ENCODE data around the gene AQR. TPM values are rescaled to one million over a fixed set of nuclear protein-coding genes. Genes with fewer than 3 reads are reported as not detected.

AQR gene
- total RNA-seq, 1 experiment from 2014 or later = 26.1 TPM

DNA sequence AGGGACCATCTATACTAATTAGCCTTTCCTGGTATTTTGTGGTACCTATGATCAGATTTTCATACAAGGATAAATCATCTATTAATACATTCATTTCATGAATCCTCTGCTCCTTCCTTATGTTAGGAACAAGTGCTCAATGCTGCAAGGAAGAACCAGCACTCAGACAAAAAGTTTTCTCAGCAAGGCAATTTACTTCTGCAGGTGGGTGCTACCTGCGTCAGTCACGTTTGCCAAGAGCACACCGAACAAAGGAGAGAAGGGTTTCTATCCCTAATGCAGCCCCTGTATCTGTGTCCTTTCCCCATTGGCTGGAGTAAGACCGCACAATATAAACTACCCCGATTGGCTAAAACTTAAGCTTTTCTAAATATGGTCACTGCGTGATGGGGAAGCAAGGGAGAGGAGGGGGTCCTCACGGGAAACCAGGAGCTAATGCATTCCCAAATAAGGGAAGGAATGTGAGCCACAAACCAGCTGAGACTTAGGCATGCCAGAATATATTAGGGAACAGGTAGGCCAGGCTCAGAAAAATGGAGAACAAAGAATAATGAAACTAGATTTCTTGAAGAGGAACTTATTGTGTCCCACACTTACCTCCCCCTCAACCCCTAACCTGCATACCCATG, 76.5 kb downstream of the AQR start:
- Histone ChIP-seq H3K9me2 (replicated peaks; ENCODE audit: low read length) (no peaks in the 10 kb centered on the region), H3K4me1 (ENCODE audit: insufficient read depth, low read length) (no peaks in the 10 kb centered on the region)

DNA sequence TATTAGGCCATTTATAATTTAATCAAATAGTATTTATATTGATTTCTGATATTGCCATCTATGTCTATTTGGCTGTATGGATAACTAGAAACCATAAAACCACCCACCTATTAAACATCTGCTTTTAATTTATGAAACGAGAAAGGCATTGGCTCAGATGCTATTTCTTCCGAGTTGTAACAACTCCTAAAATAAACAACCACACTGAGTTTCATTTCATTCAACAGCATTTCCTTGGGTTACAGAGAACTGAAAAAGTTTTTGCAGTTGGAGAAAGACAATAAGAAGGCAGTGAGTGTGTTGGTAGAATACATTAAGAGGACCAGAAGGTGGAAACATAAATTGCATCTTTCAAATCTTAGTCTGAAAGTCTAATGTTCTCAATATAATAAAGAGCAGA, 79.1 kb downstream of the AQR start:
- TF ChIP-seq EZH2 (IDR thresholded peaks at IDR 0.05; ENCODE audit: low read length, unreplicated experiment) = no peak
- TF ChIP-seq, protein P1, sequence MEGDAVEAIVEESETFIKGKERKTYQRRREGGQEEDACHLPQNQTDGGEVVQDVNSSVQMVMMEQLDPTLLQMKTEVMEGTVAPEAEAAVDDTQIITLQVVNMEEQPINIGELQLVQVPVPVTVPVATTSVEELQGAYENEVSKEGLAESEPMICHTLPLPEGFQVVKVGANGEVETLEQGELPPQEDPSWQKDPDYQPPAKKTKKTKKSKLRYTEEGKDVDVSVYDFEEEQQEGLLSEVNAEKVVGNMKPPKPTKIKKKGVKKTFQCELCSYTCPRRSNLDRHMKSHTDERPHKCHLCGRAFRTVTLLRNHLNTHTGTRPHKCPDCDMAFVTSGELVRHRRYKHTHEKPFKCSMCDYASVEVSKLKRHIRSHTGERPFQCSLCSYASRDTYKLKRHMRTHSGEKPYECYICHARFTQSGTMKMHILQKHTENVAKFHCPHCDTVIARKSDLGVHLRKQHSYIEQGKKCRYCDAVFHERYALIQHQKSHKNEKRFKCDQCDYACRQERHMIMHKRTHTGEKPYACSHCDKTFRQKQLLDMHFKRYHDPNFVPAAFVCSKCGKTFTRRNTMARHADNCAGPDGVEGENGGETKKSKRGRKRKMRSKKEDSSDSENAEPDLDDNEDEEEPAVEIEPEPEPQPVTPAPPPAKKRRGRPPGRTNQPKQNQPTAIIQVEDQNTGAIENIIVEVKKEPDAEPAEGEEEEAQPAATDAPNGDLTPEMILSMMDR (conservative IDR thresholded peaks at IDR 0.05; ENCODE audit: low read depth, low read length) = no peak
- no peak for TF ChIP-seq EZH2phosphoT487 (IDR thresholded peaks at IDR 0.05; ENCODE audit: borderline replicate concordance, low read length)
- H3K79me2 ChIP-seq (ENCODE audit: low read length) = no peaks in the 10 kb centered on the region
- H3K4me1 ChIP-seq (ENCODE audit: insufficient read depth, low read length) = no peaks in the 10 kb centered on the region
- POLR2A ChIA-PET (ENCODE audit: unreplicated experiment) = no interaction called here
- CTCF ChIA-PET = no interaction called here
- peaks cover 59% of the 10 kb centered on the region for H3K36me3 ChIP-seq (ENCODE audit: low read depth, low read length)
- H3K9ac ChIP-seq (ENCODE audit: low read length) = no peak overlapping the region
- H3K9me2 ChIP-seq (replicated peaks; ENCODE audit: low read length) = no peaks in the 10 kb centered on the region
- intact Hi-C loops (cut with micrococcal nuclease) = no loop called here
- H3K27ac ChIP-seq (ENCODE audit: low read length) = no peak overlapping the region
- no peak overlapping the region for H3K4me3 ChIP-seq (ENCODE audit: low read length)
- ATAC-seq (no peak), DNase-seq (no peak)
- no peaks in the 10 kb centered on the region for H3K27me3 ChIP-seq (ENCODE audit: low read length)
- H3K4me2 ChIP-seq (ENCODE audit: low read length) = no peak overlapping the region
- H4K20me1 ChIP-seq (ENCODE audit: low read length) = no peaks in the 10 kb centered on the region
- BruUV-seq (replicated peaks) = no TSS peak
- H3F3A ChIP-seq (ENCODE audit: low read length, unreplicated experiment) = no peaks in the 10 kb centered on the region
- peaks cover 19% of the 10 kb centered on the region for H3K9me3 ChIP-seq (ENCODE audit: low read length)
- no peak overlapping the region for H2AFZ ChIP-seq (ENCODE audit: low read length)

More for the DNA sequence above, 76.5 kb downstream of the AQR start:
- no peak overlapping the region for H3K4me3 ChIP-seq (ENCODE audit: low read length)
- POLR2A ChIA-PET (ENCODE audit: unreplicated experiment) = no interaction called here
- H3K27me3 ChIP-seq (ENCODE audit: low read length) = no peaks in the 10 kb centered on the region
- H3F3A ChIP-seq (ENCODE audit: low read length, unreplicated experiment) = no peaks in the 10 kb centered on the region
- H2AFZ ChIP-seq (ENCODE audit: low read length) = no peak overlapping the region
- DNase-seq (no peak), ATAC-seq (no peak)
- H3K79me2 ChIP-seq (ENCODE audit: low read length) = no peaks in the 10 kb centered on the region
- TF ChIP-seq, protein P1 (conservative IDR thresholded peaks at IDR 0.05; ENCODE audit: low read depth, low read length) = no peak
- CTCF ChIA-PET = no interaction called here
- H3K4me2 ChIP-seq (ENCODE audit: low read length) = no peak overlapping the region
- intact Hi-C loops (cut with micrococcal nuclease) = no loop called here
- H3K9ac ChIP-seq (ENCODE audit: low read length) = no peak overlapping the region
- H3K27ac ChIP-seq (ENCODE audit: low read length) = no peak overlapping the region
- H3K9me3 ChIP-seq (ENCODE audit: low read length) = peaks cover 19% of the 10 kb centered on the region
- peaks cover 74% of the 10 kb centered on the region for H3K36me3 ChIP-seq (ENCODE audit: low read depth, low read length)
- no TSS peak for BruUV-seq (replicated peaks)
- no peaks in the 10 kb centered on the region for H4K20me1 ChIP-seq (ENCODE audit: low read length)

DNA sequence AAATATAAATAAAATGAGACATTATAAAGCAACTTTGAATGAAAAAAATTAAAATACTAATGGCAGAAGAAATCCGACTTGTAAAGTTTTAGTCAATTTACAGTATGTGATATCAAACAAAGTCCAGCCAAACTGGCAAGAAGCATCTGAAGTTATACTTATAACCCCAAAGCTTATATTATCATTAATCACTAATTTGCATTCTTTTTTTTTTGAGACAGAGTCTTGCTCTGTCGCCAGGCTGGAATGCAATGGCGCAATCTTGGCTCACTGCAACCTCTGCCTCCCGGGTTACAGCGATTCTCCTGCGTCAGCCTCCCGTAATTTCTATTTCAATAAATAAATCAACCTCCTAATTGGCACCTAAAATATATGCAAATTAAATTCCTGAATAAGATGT, 80.1 kb downstream of the AQR start:
- no peak for ATAC-seq
- no peaks in the 10 kb centered on the region for H3K4me1 ChIP-seq (ENCODE audit: insufficient read depth, low read length)
- no peaks in the 10 kb centered on the region for H3K9me2 ChIP-seq (replicated peaks; ENCODE audit: low read length)
- no peak overlapping the region for H3K4me3 ChIP-seq (ENCODE audit: low read length)
- no TSS peak for BruUV-seq (replicated peaks)
- no peaks in the 10 kb centered on the region for H3K79me2 ChIP-seq (ENCODE audit: low read length)
- no peak overlapping the region for H3K27ac ChIP-seq (ENCODE audit: low read length)
- peaks cover 60% of the 10 kb centered on the region for H3K36me3 ChIP-seq (ENCODE audit: low read depth, low read length)
- no peak overlapping the region for H3K4me2 ChIP-seq (ENCODE audit: low read length)
- CTCF ChIA-PET = no interaction called here
- H3K27me3 ChIP-seq (ENCODE audit: low read length) = no peaks in the 10 kb centered on the region
- no peaks in the 10 kb centered on the region for H3F3A ChIP-seq (ENCODE audit: low read length, unreplicated experiment)
- POLR2A ChIA-PET (ENCODE audit: unreplicated experiment) = no interaction called here
- H3K9ac ChIP-seq (ENCODE audit: low read length) = no peak overlapping the region
- peaks cover 19% of the 10 kb centered on the region for H3K9me3 ChIP-seq (ENCODE audit: low read length)
- no peak for DNase-seq
- TF ChIP-seq, protein P1 (conservative IDR thresholded peaks at IDR 0.05; ENCODE audit: low read depth, low read length) = no peak
- TF ChIP-seq EZH2phosphoT487 (IDR thresholded peaks at IDR 0.05; ENCODE audit: borderline replicate concordance, low read length) = no peak
- TF ChIP-seq EZH2 (IDR thresholded peaks at IDR 0.05; ENCODE audit: low read length, unreplicated experiment) = no peak
- no peak overlapping the region for H2AFZ ChIP-seq (ENCODE audit: low read length)
- intact Hi-C loops (cut with micrococcal nuclease) = no loop called here
- no peaks in the 10 kb centered on the region for H4K20me1 ChIP-seq (ENCODE audit: low read length)

Data from PC-3 (cell line).